HepG2 (cell line): ENCODE results near the gene MBTD1. TPM values are rescaled to one million over a fixed set of nuclear protein-coding genes. Genes with fewer than 3 reads are reported as not detected.

ENCODE experiments used
- ATAC-seq: fragments of 200-7000 bp; cut with Tn5 transposase; 3 replicates; pipeline ENCODE4 v1.9.1; 2020; ENCODE audit warnings: mild to moderate bottlenecking, moderate library complexity
- BruUV-seq: library from RNA; stranded (reverse); fragments of 400-500 nt; replicated peaks from 2 replicates; lab custom pipeline; 2021; lab: Mats Ljungman, UMichigan
- CTCF ChIA-PET: fragments of 300-600 bp; formaldehyde crosslinking; extraction: SDS; loops from one replicate; lab custom pipeline; 2021; ENCODE audit warnings: low total read pairs, inconsistent platforms, low intra/inter-chr PET ratio; lab: Yijun Ruan, JAX
- POLR2A ChIA-PET: fragments of 350-600 bp; sonication (Branson Sonifier 250); formaldehyde crosslinking; loops from one replicate; lab custom pipeline; 2020; ENCODE audit warnings: antibody characterized with exemption, inconsistent platforms; lab: Yijun Ruan, JAX
- DNase-seq: peaks from one replicate; pipeline ENCODE4 v3.0.0-alpha.2; 2015; ENCODE audit warnings: low spot score
- FAIRE-seq: peaks from 3 replicates; lab custom pipeline; 2011; peaks lifted over from hg19 to GRCh38; lab: Jason Lieb, UNC
- H2AFZ ChIP-seq: one replicate; pipeline ENCODE4 v1.6.1; 2011; ENCODE audit warnings: low read length, inconsistent platforms
- H3K27ac ChIP-seq: fragments of 300-600 bp; 3 replicates; pipeline ENCODE4 v1.8.0; 2011; ENCODE audit warnings: mixed run types, mild to moderate bottlenecking, mixed read lengths, low read length, inconsistent platforms; ENCODE audit not compliant: insufficient read depth; ENCODE audit errors: extremely low read length
- H3K27me3 ChIP-seq, 2 experiments: fragments of 200-600 bp in 1 of 2; 2 replicates in 1 of 2; 3 replicates in 1 of 2; pipeline versions ENCODE4 v1.6.0 to v1.8.0; 2011; ENCODE audit warnings: low read length in 2 of 2, mild to moderate bottlenecking in 2 of 2, moderate library complexity in 2 of 2, inconsistent platforms in 1 of 2; ENCODE audit not compliant: insufficient read depth in 2 of 2, control insufficient read depth in 1 of 2
- H3K36me3 ChIP-seq, 2 experiments: fragments of 200-600 bp in 1 of 2; replicated peaks in 1 of 2; 2 replicates in 1 of 2; 3 replicates in 1 of 2; pipeline versions ENCODE4 v1.5.1 to v1.8.0; 2011; ENCODE audit warnings: low read length in 2 of 2, inconsistent platforms in 1 of 2; ENCODE audit not compliant: insufficient read depth in 2 of 2, control insufficient read depth in 1 of 2
- H3K4me1 ChIP-seq: 2 replicates; pipeline ENCODE4 v1.5.1; 2012; ENCODE audit warnings: low read length, inconsistent platforms; ENCODE audit not compliant: insufficient read depth
- H3K4me2 ChIP-seq: 2 replicates; pipeline ENCODE4 v1.6.0; 2011; ENCODE audit warnings: low read depth, low read length, inconsistent platforms
- H3K4me3 ChIP-seq, 3 experiments: fragments of 200-600 bp in 1 of 3; sonication (generic), shearing (Covaris generic) in 1 of 3; replicated peaks in 1 of 3; 2 replicates each; pipeline ENCODE4 v1.5.1; 2011 to 2016; ENCODE audit warnings: low read length in 3 of 3, inconsistent platforms in 2 of 3, low read depth in 2 of 3, mild to moderate bottlenecking in 2 of 3, control low read depth in 1 of 3, mixed read lengths in 1 of 3; ENCODE audit not compliant: insufficient read depth in 1 of 3
- H3K79me2 ChIP-seq: one replicate; pipeline ENCODE4 v1.6.1; 2011; ENCODE audit warnings: low read length, inconsistent platforms; ENCODE audit not compliant: insufficient read depth
- H3K9ac ChIP-seq: 2 replicates; pipeline ENCODE4 v1.6.0; 2011; ENCODE audit warnings: mild to moderate bottlenecking, low read depth, low read length, inconsistent platforms; ENCODE audit not compliant: insufficient read depth
- H3K9me3 ChIP-seq: 2 replicates; pipeline ENCODE4 v1.5.1; 2012; ENCODE audit warnings: mild to moderate bottlenecking, low read length
- H4K20me1 ChIP-seq: 2 replicates; pipeline ENCODE4 v1.6.0; 2011; ENCODE audit warnings: inconsistent platforms, mild to moderate bottlenecking, low read length, moderate library complexity; ENCODE audit not compliant: insufficient read depth
- AKAP8 ChIP-seq: sonication (generic); formaldehyde crosslinking; IDR thresholded peaks from 2 replicates; pipeline ENCODE4 v1.5.1; 2020; ENCODE audit warnings: mild to moderate bottlenecking, missing genetic modification reagents
- HDAC6 ChIP-seq: fragments of 200-600 bp; sonication (generic); IDR thresholded peaks from 2 replicates; pipeline ENCODE4 v1.7.0; 2017; ENCODE audit warnings: mild to moderate bottlenecking, antibody characterized with exemption, low read length, low read depth
- IRX3 ChIP-seq: sonication (generic); formaldehyde crosslinking; IDR thresholded peaks from 2 replicates; pipeline ENCODE4 v1.8.1; 2023; ENCODE audit warnings: mild to moderate bottlenecking, low read depth, missing genetic modification reagents, borderline replicate concordance
- PHB2 ChIP-seq: fragments of 450-650 bp; IDR thresholded peaks from 2 replicates; pipeline ENCODE4 v1.6.1; 2018; ENCODE audit not compliant: partially characterized antibody
- ZBTB14 ChIP-seq: sonication (generic); formaldehyde crosslinking; IDR thresholded peaks from 2 replicates; pipeline ENCODE4 v1.4.0; 2020; ENCODE audit warnings: missing genetic modification reagents
- WGBS: methylation state at CpG from one replicate; pipeline ENCODE4 v1.1.6; 2017; ENCODE audit warnings: low lambda C conversion rate; 5-methylcytosine and 5-hydroxymethylcytosine counted together
- in situ Hi-C: cut with HindIII; loops from 2 replicates; pipeline ENCODE4 v1.10.0; 2017; ENCODE audit warnings: low pct_unique_long_range_greater_than_20kb; ENCODE audit not compliant: extremely low pct_ligation_motif_present
- intact Hi-C: fragments of 100-400 bp; cut with micrococcal nuclease; formaldehyde crosslinking; loops from one replicate; pipeline ENCODE4 v1.10.0; 2022; ENCODE audit not compliant: unreplicated experiment
- polyA plus RNA-seq, 8 experiments: library from polyadenylated mRNA; depleted of rRNA in 3 of 8; stranded (reverse) in 7 of 8; unstranded in 1 of 8; fragments of >200 nt; fragmentation: Illumina TruSeq in 4 of 8; extraction: Trizol in 4 of 8; gene quantifications; 2 replicates each; pipeline versions ENCODE4 v1.2.1 to v1.2.3, GENCODE V29; 2011 to 2016; ENCODE audit warnings: low read depth in 4 of 8, missing spikeins in 1 of 8, mixed read lengths in 1 of 8; ENCODE audit not compliant: insufficient read depth in 1 of 8
- total RNA-seq, 5 experiments: library from RNA; depleted of rRNA; stranded (reverse); fragments of >200 nt; fragmentation: Illumina TruSeq; extraction: Trizol; gene quantifications; 2 replicates each; pipeline ENCODE4 v1.2.3, GENCODE V29; 2016; ENCODE audit warnings: low read depth in 1 of 5
- TF ChIP-seq, protein P1 (sequence below): sonication (generic); formaldehyde crosslinking; IDR thresholded peaks from 2 replicates; pipeline ENCODE4 v1.5.0; 2020; ENCODE audit warnings: mild to moderate bottlenecking, missing genetic modification reagents, borderline replicate concordance

Gene MBTD1
- total and polyA plus RNA-seq, 2 of the 13 experiments (the other 11 are each of a cell fraction or from before 2014, with no cell fraction given) = 20.9 TPM

- no peak for FAIRE-seq
- Histone ChIP-seq H3K36me3 (peaks cover 20 to 87% of the 10 kb centered on the region in 2 experiments), H2AFZ (no peak overlapping the region), H3K79me2 (no peaks in the 10 kb centered on the region), H3K27ac (no peak overlapping the region), H4K20me1 (no peaks in the 10 kb centered on the region), H3K9ac (no peak overlapping the region), H3K4me1 (no peaks in the 10 kb centered on the region), H3K4me2 (no peak overlapping the region), H3K27me3 (no peaks in the 10 kb centered on the region), H3K9me3 (no peaks in the 10 kb centered on the region), H3K4me3 (no peak overlapping the region)
- POLR2A ChIA-PET = no interaction called here
- no peak for DNase-seq
- intact Hi-C loops (no loop called here), in situ Hi-C loops (no loop called here)
- no peak for ATAC-seq
- CTCF ChIA-PET = no interaction called here
- BruUV-seq = no TSS peak
- TF ChIP-seq ZBTB14 (CRISPR knock-in tag) (no peak), IRX3 (CRISPR knock-in tag) (no peak)
- 94% methylated on average over 1 of the region's 1 CpG for WGBS
Observed at GRCh38 chr17:51217946-51218345, 41.9 kb downstream of the MBTD1 start.

DNA sequence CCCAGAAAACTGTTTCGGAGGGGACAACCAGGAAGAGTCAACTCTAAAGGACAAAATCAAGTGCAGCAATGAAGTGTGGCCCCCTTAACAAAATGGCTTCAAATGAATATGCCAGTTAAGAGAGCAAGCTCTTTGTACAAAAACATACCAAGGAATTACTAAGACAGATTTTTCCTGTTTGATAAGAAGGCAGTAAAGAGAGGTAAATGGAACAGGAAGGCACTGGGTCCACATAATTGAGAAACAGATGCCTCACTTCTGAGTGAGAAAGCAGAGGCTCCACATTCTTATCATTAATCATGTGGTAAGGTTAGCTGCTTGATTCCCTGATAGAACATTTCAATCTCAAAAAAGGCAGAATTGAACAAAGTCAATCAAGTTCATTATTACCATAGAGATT lies 44.9 kb downstream of the MBTD1 start:
- Histone ChIP-seq H3K9ac (no peak overlapping the region), H3K27ac (no peak overlapping the region), H3K4me1 (no peaks in the 10 kb centered on the region), H4K20me1 (no peaks in the 10 kb centered on the region), H3K79me2 (no peaks in the 10 kb centered on the region), H3K4me3 (no peak overlapping the region), H3K4me2 (no peak overlapping the region), H3K36me3 (peaks cover 19 to 81% of the 10 kb centered on the region in 2 experiments), H3K9me3 (no peaks in the 10 kb centered on the region), H2AFZ (no peak overlapping the region), H3K27me3 (no peaks in the 10 kb centered on the region)
- ChIA-PET POLR2A (interaction anchor here (0.6 kb wide), 1 partner anchor 811 kb away, joined by 3 read pairs; no protein-coding TSS in a partner anchor), CTCF (no interaction called here)
- no peak for FAIRE-seq
- intact Hi-C loops (no loop called here), in situ Hi-C loops (no loop called here)
- no peak for DNase-seq
- 100% methylated on average over 1 of the region's 1 CpG for WGBS
- no peak for ATAC-seq
- BruUV-seq = TSS peak; percentile 6
- TF ChIP-seq, protein P1, sequence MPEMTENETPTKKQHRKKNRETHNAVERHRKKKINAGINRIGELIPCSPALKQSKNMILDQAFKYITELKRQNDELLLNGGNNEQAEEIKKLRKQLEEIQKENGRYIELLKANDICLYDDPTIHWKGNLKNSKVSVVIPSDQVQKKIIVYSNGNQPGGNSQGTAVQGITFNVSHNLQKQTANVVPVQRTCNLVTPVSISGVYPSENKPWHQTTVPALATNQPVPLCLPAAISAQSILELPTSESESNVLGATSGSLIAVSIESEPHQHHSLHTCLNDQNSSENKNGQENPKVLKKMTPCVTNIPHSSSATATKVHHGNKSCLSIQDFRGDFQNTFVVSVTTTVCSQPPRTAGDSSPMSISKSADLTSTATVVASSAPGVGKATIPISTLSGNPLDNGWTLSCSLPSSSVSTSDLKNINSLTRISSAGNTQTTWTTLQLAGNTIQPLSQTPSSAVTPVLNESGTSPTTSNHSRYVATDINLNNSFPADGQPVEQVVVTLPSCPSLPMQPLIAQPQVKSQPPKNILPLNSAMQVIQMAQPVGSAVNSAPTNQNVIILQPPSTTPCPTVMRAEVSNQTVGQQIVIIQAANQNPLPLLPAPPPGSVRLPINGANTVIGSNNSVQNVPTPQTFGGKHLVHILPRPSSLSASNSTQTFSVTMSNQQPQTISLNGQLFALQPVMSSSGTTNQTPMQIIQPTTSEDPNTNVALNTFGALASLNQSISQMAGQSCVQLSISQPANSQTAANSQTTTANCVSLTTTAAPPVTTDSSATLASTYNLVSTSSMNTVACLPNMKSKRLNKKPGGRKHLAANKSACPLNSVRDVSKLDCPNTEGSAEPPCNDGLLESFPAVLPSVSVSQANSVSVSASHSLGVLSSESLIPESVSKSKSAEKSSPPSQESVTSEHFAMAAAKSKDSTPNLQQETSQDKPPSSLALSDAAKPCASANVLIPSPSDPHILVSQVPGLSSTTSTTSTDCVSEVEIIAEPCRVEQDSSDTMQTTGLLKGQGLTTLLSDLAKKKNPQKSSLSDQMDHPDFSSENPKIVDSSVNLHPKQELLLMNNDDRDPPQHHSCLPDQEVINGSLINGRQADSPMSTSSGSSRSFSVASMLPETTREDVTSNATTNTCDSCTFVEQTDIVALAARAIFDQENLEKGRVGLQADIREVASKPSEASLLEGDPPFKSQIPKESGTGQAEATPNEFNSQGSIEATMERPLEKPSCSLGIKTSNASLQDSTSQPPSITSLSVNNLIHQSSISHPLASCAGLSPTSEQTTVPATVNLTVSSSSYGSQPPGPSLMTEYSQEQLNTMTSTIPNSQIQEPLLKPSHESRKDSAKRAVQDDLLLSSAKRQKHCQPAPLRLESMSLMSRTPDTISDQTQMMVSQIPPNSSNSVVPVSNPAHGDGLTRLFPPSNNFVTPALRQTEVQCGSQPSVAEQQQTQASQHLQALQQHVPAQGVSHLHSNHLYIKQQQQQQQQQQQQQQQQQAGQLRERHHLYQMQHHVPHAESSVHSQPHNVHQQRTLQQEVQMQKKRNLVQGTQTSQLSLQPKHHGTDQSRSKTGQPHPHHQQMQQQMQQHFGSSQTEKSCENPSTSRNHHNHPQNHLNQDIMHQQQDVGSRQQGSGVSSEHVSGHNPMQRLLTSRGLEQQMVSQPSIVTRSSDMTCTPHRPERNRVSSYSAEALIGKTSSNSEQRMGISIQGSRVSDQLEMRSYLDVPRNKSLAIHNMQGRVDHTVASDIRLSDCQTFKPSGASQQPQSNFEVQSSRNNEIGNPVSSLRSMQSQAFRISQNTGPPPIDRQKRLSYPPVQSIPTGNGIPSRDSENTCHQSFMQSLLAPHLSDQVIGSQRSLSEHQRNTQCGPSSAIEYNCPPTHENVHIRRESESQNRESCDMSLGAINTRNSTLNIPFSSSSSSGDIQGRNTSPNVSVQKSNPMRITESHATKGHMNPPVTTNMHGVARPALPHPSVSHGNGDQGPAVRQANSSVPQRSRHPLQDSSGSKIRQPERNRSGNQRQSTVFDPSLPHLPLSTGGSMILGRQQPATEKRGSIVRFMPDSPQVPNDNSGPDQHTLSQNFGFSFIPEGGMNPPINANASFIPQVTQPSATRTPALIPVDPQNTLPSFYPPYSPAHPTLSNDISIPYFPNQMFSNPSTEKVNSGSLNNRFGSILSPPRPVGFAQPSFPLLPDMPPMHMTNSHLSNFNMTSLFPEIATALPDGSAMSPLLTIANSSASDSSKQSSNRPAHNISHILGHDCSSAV (CRISPR knock-in tag) = no peak
- TF ChIP-seq PHB2 (no peak), HDAC6 (no peak), AKAP8 (no peak)
